Left lobe of liver (tissue), 2 donors: ENCODE data around the gene ATG14. TPM values are rescaled to one million over a fixed set of nuclear protein-coding genes. Genes with fewer than 3 reads are reported as not detected.
"Not testable (repeated sequence)": the region's sequence is repeated elsewhere in the genome, so short reads cannot be mapped to it uniquely, and the experiment has no call there.

Source experiments
- ATAC-seq: fragments of 200-7000 bp; cut with Tn5 transposase; one replicate; pipeline ENCODE4 v1.9.1; 2020; ENCODE audit warnings: mild to moderate bottlenecking, moderate library complexity
- DNase-seq: peaks from one replicate; pipeline ENCODE4 v3.0.0-alpha.2; 2020; ENCODE audit warnings: low spot score
- total RNA-seq: library from RNA; stranded (reverse); gene quantifications from one replicate; pipeline ENCODE4 v1.2.1, GENCODE V29; 2021
- donor health status: DM: no; HTN: no; CAD: no; lungs with moderate emphysema.
- donor health status: DM: no; HTN: yes; CAD: no.

The ATG14 gene
- total RNA-seq, 1 donor from 2014 or later: 4.1 TPM

- ATAC-seq: no peak
- no peak for DNase-seq
These were observed 57.8 kb downstream of the ATG14 start for GRCh38 chr14:55353686-55354467.

GRCh38 chr14:55352201-55352600, 59.4 kb downstream of the ATG14 start:
- DNase-seq (no peak), ATAC-seq (no peak)

GRCh38 chr14:55351111-55351510, 60.5 kb downstream of the ATG14 start:
- ATAC-seq (no peak), DNase-seq (no peak)

- ATAC-seq: no peak
These were observed 61.2 kb downstream of the ATG14 start for GRCh38 chr14:55350461-55350860.

GRCh38 chr14:55349565-55349964, 62.1 kb downstream of the ATG14 start:
- ATAC-seq (no peak), DNase-seq (no peak)

More at GRCh38 chr14:55350461-55350860, 61.2 kb downstream of the ATG14 start:
- no peak for DNase-seq

- ATAC-seq: no peak
These were observed 62.7 kb downstream of the ATG14 start for GRCh38 chr14:55348766-55349453.

GRCh38 chr14:55347748-55348147, 63.9 kb downstream of the ATG14 start:
- ATAC-seq: no peak
- DNase-seq: no peak

More at GRCh38 chr14:55348766-55349453, 62.7 kb downstream of the ATG14 start:
- DNase-seq: no peak

GRCh38 chr14:55347040-55347439, 64.6 kb downstream of the ATG14 start:
- ATAC-seq: no peak
- DNase-seq: no peak

GRCh38 chr14:55344582-55345163, 67.0 kb downstream of the ATG14 start:
- not testable (repeated sequence) for DNase-seq, ATAC-seq

- ATAC-seq: no peak
These were observed 69.8 kb downstream of the ATG14 start for GRCh38 chr14:55341781-55342180.

GRCh38 chr14:55340482-55340881, 71.1 kb downstream of the ATG14 start:
- DNase-seq (no peak), ATAC-seq (no peak)

More at GRCh38 chr14:55341781-55342180, 69.8 kb downstream of the ATG14 start:
- DNase-seq: no peak

- ATAC-seq: no peak
- DNase-seq: no peak
These were observed 71.9 kb downstream of the ATG14 start for GRCh38 chr14:55339770-55340169.

- DNase-seq (no peak), ATAC-seq (no peak)
These were observed 74.9 kb downstream of the ATG14 start for GRCh38 chr14:55336691-55337090.

GRCh38 chr14:55336162-55336561, 75.5 kb downstream of the ATG14 start:
- ATAC-seq (peak; percentile 47), DNase-seq (no peak)

- ATAC-seq (no peak), DNase-seq (no peak)
These were observed 77.7 kb downstream of the ATG14 start for GRCh38 chr14:55333711-55334485.

GRCh38 chr14:55332654-55333570, 78.7 kb downstream of the ATG14 start:
- DNase-seq: no peak
- peak; percentile 57 for ATAC-seq

GRCh38 chr14:55329999-55330710, 81.5 kb downstream of the ATG14 start:
- no peak for DNase-seq
- ATAC-seq: no peak

- no peak for DNase-seq
- ATAC-seq: no peak
These were observed 83.3 kb downstream of the ATG14 start for GRCh38 chr14:55328317-55328716.

GRCh38 chr14:55327179-55327578, 84.5 kb downstream of the ATG14 start:
- ATAC-seq (no peak), DNase-seq (no peak)
